ENCODE measurements around the gene ASTE1. TPM values are rescaled to one million over a fixed set of nuclear protein-coding genes. Genes with fewer than 3 reads are reported as not detected.
"Not testable (repeated sequence)": the region's sequence is repeated elsewhere in the genome, so short reads cannot be mapped to it uniquely, and the experiment has no call there.

Gene ASTE1
- polyA plus RNA-seq, 1 experiment: 4.5 TPM

- CTCF ChIA-PET: no interaction called here
Measured at GRCh38 chr3:130979117-130979516, 47.5 kb downstream of the ASTE1 start.

GRCh38 chr3:130976706-130977105, 49.9 kb downstream of the ASTE1 start:
- ChIA-PET CTCF (no interaction called here), POLR2A (no interaction called here)
- DNase-seq (ENCODE audit: low read depth): no peak
- Histone ChIP-seq H3K27me3 (ENCODE audit: control insufficient read depth, insufficient read depth, low read length) (no peaks in the 10 kb centered on the region), H3K36me3 (ENCODE audit: control insufficient read depth, insufficient read depth, low read length) (no peaks in the 10 kb centered on the region), H3K4me3 (ENCODE audit: low read depth, low read length) (no peak overlapping the region)
- no peak for TF ChIP-seq CTCF (IDR thresholded peaks at IDR 0.05; ENCODE audit: insufficient read depth, low read depth, low read length)

More at GRCh38 chr3:130979117-130979516, 47.5 kb downstream of the ASTE1 start:
- Histone ChIP-seq H3K27me3 (ENCODE audit: control insufficient read depth, insufficient read depth, low read length) (no peaks in the 10 kb centered on the region), H3K4me3 (ENCODE audit: low read depth, low read length) (no peak overlapping the region), H3K36me3 (ENCODE audit: control insufficient read depth, insufficient read depth, low read length) (no peaks in the 10 kb centered on the region)
- DNase-seq (ENCODE audit: low read depth): no peak
- no peak for TF ChIP-seq CTCF (IDR thresholded peaks at IDR 0.05; ENCODE audit: insufficient read depth, low read depth, low read length)
- POLR2A ChIA-PET: no interaction called here

GRCh38 chr3:130975251-130975650, 51.4 kb downstream of the ASTE1 start:
- no peak for TF ChIP-seq CTCF (IDR thresholded peaks at IDR 0.05; ENCODE audit: insufficient read depth, low read depth, low read length)
- ChIA-PET CTCF (no interaction called here), POLR2A (no interaction called here)
- no peak for DNase-seq (ENCODE audit: low read depth)
- Histone ChIP-seq H3K36me3 (ENCODE audit: control insufficient read depth, insufficient read depth, low read length) (no peaks in the 10 kb centered on the region), H3K27me3 (ENCODE audit: control insufficient read depth, insufficient read depth, low read length) (no peaks in the 10 kb centered on the region), H3K4me3 (ENCODE audit: low read depth, low read length) (no peak overlapping the region)

- ChIA-PET POLR2A (no interaction called here), CTCF (interaction anchor here (0.6 kb wide), 1 partner anchor 580 kb away, joined by 3 read pairs; no protein-coding TSS in a partner anchor)
- DNase-seq (ENCODE audit: low read depth): no peak
- H3K4me3 ChIP-seq (ENCODE audit: low read depth, low read length): no peak overlapping the region
- TF ChIP-seq CTCF (IDR thresholded peaks at IDR 0.05; ENCODE audit: insufficient read depth, low read depth, low read length): no peak
- no peaks in the 10 kb centered on the region for H3K27me3 ChIP-seq (ENCODE audit: control insufficient read depth, insufficient read depth, low read length)
- H3K36me3 ChIP-seq (ENCODE audit: control insufficient read depth, insufficient read depth, low read length): no peaks in the 10 kb centered on the region
Measured at GRCh38 chr3:130974201-130974600, 52.4 kb downstream of the ASTE1 start.

- Histone ChIP-seq H3K27me3 (ENCODE audit: control insufficient read depth, insufficient read depth, low read length) (no peaks in the 10 kb centered on the region), H3K4me3 (ENCODE audit: low read depth, low read length) (no peak overlapping the region), H3K36me3 (ENCODE audit: control insufficient read depth, insufficient read depth, low read length) (no peaks in the 10 kb centered on the region)
- ChIA-PET CTCF (interaction anchor here (0.6 kb wide), 1 partner anchor 517 kb away, joined by 3 read pairs; no protein-coding TSS in a partner anchor), POLR2A (no interaction called here)
- DNase-seq (ENCODE audit: low read depth): no peak
- TF ChIP-seq CTCF (IDR thresholded peaks at IDR 0.05; ENCODE audit: insufficient read depth, low read depth, low read length): no peak
Measured at GRCh38 chr3:130973406-130973805, 53.2 kb downstream of the ASTE1 start.

GRCh38 chr3:130972592-130972991, 54.0 kb downstream of the ASTE1 start:
- H3K36me3 ChIP-seq (ENCODE audit: control insufficient read depth, insufficient read depth, low read length); POLR2A ChIA-PET; H3K4me3 ChIP-seq (ENCODE audit: low read depth, low read length); H3K27me3 ChIP-seq (ENCODE audit: control insufficient read depth, insufficient read depth, low read length); CTCF ChIA-PET; DNase-seq (ENCODE audit: low read depth): not testable (repeated sequence)
